ENCODE measurements around the gene TAS1R1. TPM values are rescaled to one million over a fixed set of nuclear protein-coding genes. Genes with fewer than 3 reads are reported as not detected.

Gene TAS1R1
- total and polyA plus RNA-seq, 11 donors = not detected

Other genes with a start within 250 kb of the TAS1R1 start
- gene ACOT7, start 161.5 kb upstream of the TAS1R1 start, total RNA-seq = 10 to 100 TPM in 7 of 9 donors, 1 to 10 TPM in 2; 5.7 to 34.0 (median 12.6) TPM
- gene ACOT7, start 161.5 kb upstream of the TAS1R1 start, polyA plus RNA-seq = 10 to 100 TPM in 1 of 2 donors, 1 to 10 TPM in 1; 6.2 to 38.9 TPM
- under 1 TPM in 1 of 9 donors, not detected in 8; 0.14 TPM for gene HES2, start 135.4 kb upstream of the TAS1R1 start, total RNA-seq
- under 1 TPM; 0.04 to 0.12 TPM for gene HES2, start 135.4 kb upstream of the TAS1R1 start, polyA plus RNA-seq
- 1 to 10 TPM in 1 of 9 donors, under 1 TPM in 3, not detected in 5; 0.15 to 1.3 (median 0.42) TPM for gene ESPN, start 130.5 kb upstream of the TAS1R1 start, total RNA-seq
- under 1 TPM in 1 of 2 donors, not detected in 1; 0.10 TPM for gene ESPN, start 130.5 kb upstream of the TAS1R1 start, polyA plus RNA-seq
- gene TNFRSF25, start 89.1 kb upstream of the TAS1R1 start, total RNA-seq = 10 to 100 TPM in 3 of 9 donors, 1 to 10 TPM in 6; 5.2 to 11.6 (median 9.3) TPM
- gene TNFRSF25, start 89.1 kb upstream of the TAS1R1 start, polyA plus RNA-seq = 10 to 100 TPM in 1 of 2 donors, 1 to 10 TPM in 1; 4.7 to 17.5 TPM
- gene PLEKHG5, start 63.6 kb upstream of the TAS1R1 start, total RNA-seq = 10 to 100 TPM; 10.8 to 20.2 (median 15.2) TPM
- 10 to 100 TPM in 1 of 2 donors, 1 to 10 TPM in 1; 7.2 to 18.5 TPM for gene PLEKHG5, start 63.6 kb upstream of the TAS1R1 start, polyA plus RNA-seq
- 10 to 100 TPM; 13.1 to 20.6 (median 16.5) TPM for gene NOL9, start 794 bp upstream of the TAS1R1 start, total RNA-seq
- 1 to 10 TPM; 5.7 to 5.8 TPM for gene NOL9, start 794 bp upstream of the TAS1R1 start, polyA plus RNA-seq
- 10 to 100 TPM in 7 of 9 donors, 1 to 10 TPM in 2; 6.4 to 23.1 (median 11.8) TPM for gene ZBTB48, start 24.7 kb downstream of the TAS1R1 start, total RNA-seq
- gene ZBTB48, start 24.7 kb downstream of the TAS1R1 start, polyA plus RNA-seq = 10 to 100 TPM; 12.4 to 17.0 TPM
- gene KLHL21, start 47.6 kb downstream of the TAS1R1 start, total RNA-seq = 100 to 1,000 TPM in 1 of 9 donors, 10 to 100 TPM in 8; 38.7 to 179 (median 65.4) TPM
- 10 to 100 TPM; 28.6 to 47.8 TPM for gene KLHL21, start 47.6 kb downstream of the TAS1R1 start, polyA plus RNA-seq
- 10 to 100 TPM in 2 of 9 donors, 1 to 10 TPM in 7; 3.5 to 11.2 (median 7.9) TPM for gene PHF13, start 58.4 kb downstream of the TAS1R1 start, total RNA-seq
- 1 to 10 TPM; 2.9 to 7.3 TPM for gene PHF13, start 58.4 kb downstream of the TAS1R1 start, polyA plus RNA-seq
- gene THAP3, start 69.6 kb downstream of the TAS1R1 start, total RNA-seq = 10 to 100 TPM in 7 of 9 donors, 1 to 10 TPM in 2; 7.5 to 20.7 (median 12.1) TPM
- gene THAP3, start 69.6 kb downstream of the TAS1R1 start, polyA plus RNA-seq = 10 to 100 TPM; 21.7 to 22.1 TPM
- 10 to 100 TPM; 42.4 to 67.4 (median 61.2) TPM for gene DNAJC11, start 146.5 kb downstream of the TAS1R1 start, total RNA-seq
- gene DNAJC11, start 146.5 kb downstream of the TAS1R1 start, polyA plus RNA-seq = 10 to 100 TPM; 45.1 to 47.8 TPM
- 100 to 1,000 TPM; 114 to 154 (median 136) TPM for gene CAMTA1, start 230.1 kb downstream of the TAS1R1 start, total RNA-seq
- 100 to 1,000 TPM; 191 to 303 TPM for gene CAMTA1, start 230.1 kb downstream of the TAS1R1 start, polyA plus RNA-seq

All from heart left ventricle (tissue), 11 donors.